HepG2 (cell line): ENCODE results near the gene TLE2. TPM values are rescaled to one million over a fixed set of nuclear protein-coding genes. Genes with fewer than 3 reads are reported as not detected.
A peak's percentile ranks its signal among the peaks of the same experiment; 100 is the strongest.

Experiments
- ATAC-seq: fragments of 200-7000 bp; cut with Tn5 transposase; 3 replicates; pipeline ENCODE4 v1.9.1; 2020; ENCODE audit warnings: mild to moderate bottlenecking, moderate library complexity
- BruUV-seq: library from RNA; stranded (reverse); fragments of 400-500 nt; replicated peaks from 2 replicates; lab custom pipeline; 2021; lab: Mats Ljungman, UMichigan
- CTCF ChIA-PET: fragments of 300-600 bp; formaldehyde crosslinking; extraction: SDS; loops from one replicate; lab custom pipeline; 2021; ENCODE audit warnings: low total read pairs, inconsistent platforms, low intra/inter-chr PET ratio; lab: Yijun Ruan, JAX
- POLR2A ChIA-PET: fragments of 350-600 bp; sonication (Branson Sonifier 250); formaldehyde crosslinking; loops from one replicate; lab custom pipeline; 2020; ENCODE audit warnings: antibody characterized with exemption, inconsistent platforms; lab: Yijun Ruan, JAX
- DNase-seq: peaks from one replicate; pipeline ENCODE4 v3.0.0-alpha.2; 2015; ENCODE audit warnings: low spot score
- FAIRE-seq: peaks from 3 replicates; lab custom pipeline; 2011; peaks lifted over from hg19 to GRCh38; lab: Jason Lieb, UNC
- H2AFZ ChIP-seq: one replicate; pipeline ENCODE4 v1.6.1; 2011; ENCODE audit warnings: low read length, inconsistent platforms
- H3K27ac ChIP-seq: fragments of 300-600 bp; 3 replicates; pipeline ENCODE4 v1.8.0; 2011; ENCODE audit warnings: mixed run types, mild to moderate bottlenecking, mixed read lengths, low read length, inconsistent platforms; ENCODE audit not compliant: insufficient read depth; ENCODE audit errors: extremely low read length
- H3K27me3 ChIP-seq, 2 experiments: fragments of 200-600 bp in 1 of 2; 2 replicates in 1 of 2; 3 replicates in 1 of 2; pipeline versions ENCODE4 v1.6.0 to v1.8.0; 2011; ENCODE audit warnings: low read length in 2 of 2, mild to moderate bottlenecking in 2 of 2, moderate library complexity in 2 of 2, inconsistent platforms in 1 of 2; ENCODE audit not compliant: insufficient read depth in 2 of 2, control insufficient read depth in 1 of 2
- H3K36me3 ChIP-seq, 2 experiments: fragments of 200-600 bp in 1 of 2; replicated peaks in 1 of 2; 2 replicates in 1 of 2; 3 replicates in 1 of 2; pipeline versions ENCODE4 v1.5.1 to v1.8.0; 2011; ENCODE audit warnings: low read length in 2 of 2, inconsistent platforms in 1 of 2; ENCODE audit not compliant: insufficient read depth in 2 of 2, control insufficient read depth in 1 of 2
- H3K4me1 ChIP-seq: 2 replicates; pipeline ENCODE4 v1.5.1; 2012; ENCODE audit warnings: low read length, inconsistent platforms; ENCODE audit not compliant: insufficient read depth
- H3K4me2 ChIP-seq: 2 replicates; pipeline ENCODE4 v1.6.0; 2011; ENCODE audit warnings: low read depth, low read length, inconsistent platforms
- H3K4me3 ChIP-seq, 3 experiments: fragments of 200-600 bp in 1 of 3; sonication (generic), shearing (Covaris generic) in 1 of 3; replicated peaks in 1 of 3; 2 replicates each; pipeline ENCODE4 v1.5.1; 2011 to 2016; ENCODE audit warnings: low read length in 3 of 3, inconsistent platforms in 2 of 3, low read depth in 2 of 3, mild to moderate bottlenecking in 2 of 3, control low read depth in 1 of 3, mixed read lengths in 1 of 3; ENCODE audit not compliant: insufficient read depth in 1 of 3
- H3K79me2 ChIP-seq: one replicate; pipeline ENCODE4 v1.6.1; 2011; ENCODE audit warnings: low read length, inconsistent platforms; ENCODE audit not compliant: insufficient read depth
- H3K9ac ChIP-seq: 2 replicates; pipeline ENCODE4 v1.6.0; 2011; ENCODE audit warnings: mild to moderate bottlenecking, low read depth, low read length, inconsistent platforms; ENCODE audit not compliant: insufficient read depth
- H3K9me3 ChIP-seq: 2 replicates; pipeline ENCODE4 v1.5.1; 2012; ENCODE audit warnings: mild to moderate bottlenecking, low read length
- H4K20me1 ChIP-seq: 2 replicates; pipeline ENCODE4 v1.6.0; 2011; ENCODE audit warnings: inconsistent platforms, mild to moderate bottlenecking, low read length, moderate library complexity; ENCODE audit not compliant: insufficient read depth
- ZNF768 ChIP-seq: sonication (generic); formaldehyde crosslinking; IDR thresholded peaks from 2 replicates; pipeline ENCODE4 v1.4.0; 2020; ENCODE audit warnings: missing genetic modification reagents
- WGBS: methylation state at CpG from one replicate; pipeline ENCODE4 v1.1.6; 2017; ENCODE audit warnings: low lambda C conversion rate; 5-methylcytosine and 5-hydroxymethylcytosine counted together
- in situ Hi-C: cut with HindIII; loops from 2 replicates; pipeline ENCODE4 v1.10.0; 2017; ENCODE audit warnings: low pct_unique_long_range_greater_than_20kb; ENCODE audit not compliant: extremely low pct_ligation_motif_present
- intact Hi-C: fragments of 100-400 bp; cut with micrococcal nuclease; formaldehyde crosslinking; loops from one replicate; pipeline ENCODE4 v1.10.0; 2022; ENCODE audit not compliant: unreplicated experiment
- polyA plus RNA-seq, 8 experiments: library from polyadenylated mRNA; depleted of rRNA in 3 of 8; stranded (reverse) in 7 of 8; unstranded in 1 of 8; fragments of >200 nt; fragmentation: Illumina TruSeq in 4 of 8; extraction: Trizol in 4 of 8; gene quantifications; 2 replicates each; pipeline versions ENCODE4 v1.2.1 to v1.2.3, GENCODE V29; 2011 to 2016; ENCODE audit warnings: low read depth in 4 of 8, missing spikeins in 1 of 8, mixed read lengths in 1 of 8; ENCODE audit not compliant: insufficient read depth in 1 of 8
- total RNA-seq, 5 experiments: library from RNA; depleted of rRNA; stranded (reverse); fragments of >200 nt; fragmentation: Illumina TruSeq; extraction: Trizol; gene quantifications; 2 replicates each; pipeline ENCODE4 v1.2.3, GENCODE V29; 2016; ENCODE audit warnings: low read depth in 1 of 5
- TF ChIP-seq, protein P1 (sequence below): sonication (generic); formaldehyde crosslinking; IDR thresholded peaks from 2 replicates; pipeline ENCODE4 v1.4.0; 2020; ENCODE audit warnings: missing genetic modification reagents, low read depth, mild to moderate bottlenecking, borderline replicate concordance
- TF ChIP-seq, protein P2 (sequence below): fragments of 450-650 bp; IDR thresholded peaks from 2 replicates; pipeline ENCODE4 v1.6.1; 2017; ENCODE audit warnings: mild to moderate bottlenecking

TLE2 gene
- total and polyA plus RNA-seq, 2 of the 13 experiments (the other 11 are each of a cell fraction or from before 2014, with no cell fraction given): 0.07 to 0.81 TPM

DNA sequence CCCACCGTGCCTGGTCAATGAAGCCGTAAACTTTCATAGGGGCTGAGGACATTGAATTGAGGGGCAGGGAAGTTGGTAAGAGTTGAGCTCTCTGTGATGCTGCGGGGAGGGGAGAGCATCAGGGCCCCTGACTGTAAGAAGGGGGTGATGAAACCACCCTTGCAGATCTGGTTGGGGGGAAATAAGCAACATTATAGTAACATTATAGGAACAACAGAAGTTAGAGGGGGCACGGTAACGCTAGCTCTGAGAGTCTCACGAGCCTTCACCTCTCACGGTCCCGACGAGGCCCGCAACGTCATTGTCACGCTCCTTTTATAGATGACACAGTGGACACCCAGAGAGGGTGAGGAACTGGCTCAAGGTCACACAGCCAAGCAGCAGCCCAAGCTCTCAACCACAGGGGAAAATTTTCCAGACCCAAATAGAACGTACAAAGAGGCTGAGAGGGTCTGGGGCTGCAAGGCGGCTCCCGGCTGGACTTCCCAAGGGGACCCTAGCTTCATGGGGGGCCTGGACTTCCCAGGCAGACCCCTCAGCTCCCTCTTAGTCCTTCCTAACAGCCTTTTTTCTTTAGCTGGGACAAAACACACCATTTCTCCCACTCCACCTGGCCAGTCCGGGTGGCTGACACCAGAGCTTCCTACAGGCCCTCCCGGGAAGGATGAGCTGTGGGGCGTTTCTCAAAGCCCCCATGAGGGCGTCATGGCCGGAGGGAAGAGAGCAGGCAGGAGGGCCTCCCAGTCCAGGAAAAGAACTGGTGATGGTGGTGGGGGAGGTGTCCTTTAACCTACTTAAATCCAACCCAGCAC, 29.1 kb upstream of the TLE2 start:
- Histone ChIP-seq H3K9me3 (no peaks in the 10 kb centered on the region), H3K4me3 (no peak overlapping the region), H3K9ac (no peak overlapping the region), H3K4me2 (no peak overlapping the region), H3K79me2 (peaks cover 5% of the 10 kb centered on the region), H3K27ac (no peak overlapping the region), H3K4me1 (peaks cover 15% of the 10 kb centered on the region), H2AFZ (no peak overlapping the region)
- POLR2A ChIA-PET: no interaction called here
- FAIRE-seq: no peak
- 93% methylated on average over 19 of the region's 20 CpGs for WGBS
- in situ Hi-C loops: no loop called here
- no TSS peak for BruUV-seq
- TF ChIP-seq, protein P1, sequence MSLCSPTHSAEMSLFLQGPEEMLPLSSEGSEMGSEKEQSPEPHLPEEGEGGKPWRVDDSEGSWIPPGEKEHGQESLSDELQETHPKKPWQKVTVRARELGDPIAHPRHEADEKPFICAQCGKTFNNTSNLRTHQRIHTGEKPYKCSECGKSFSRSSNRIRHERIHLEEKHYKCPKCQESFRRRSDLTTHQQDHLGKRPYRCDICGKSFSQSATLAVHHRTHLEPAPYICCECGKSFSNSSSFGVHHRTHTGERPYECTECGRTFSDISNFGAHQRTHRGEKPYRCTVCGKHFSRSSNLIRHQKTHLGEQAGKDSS (CRISPR knock-in tag): no peak
- TF ChIP-seq ZNF768 (CRISPR knock-in tag): peak; percentile 97
- TF ChIP-seq, protein P2, sequence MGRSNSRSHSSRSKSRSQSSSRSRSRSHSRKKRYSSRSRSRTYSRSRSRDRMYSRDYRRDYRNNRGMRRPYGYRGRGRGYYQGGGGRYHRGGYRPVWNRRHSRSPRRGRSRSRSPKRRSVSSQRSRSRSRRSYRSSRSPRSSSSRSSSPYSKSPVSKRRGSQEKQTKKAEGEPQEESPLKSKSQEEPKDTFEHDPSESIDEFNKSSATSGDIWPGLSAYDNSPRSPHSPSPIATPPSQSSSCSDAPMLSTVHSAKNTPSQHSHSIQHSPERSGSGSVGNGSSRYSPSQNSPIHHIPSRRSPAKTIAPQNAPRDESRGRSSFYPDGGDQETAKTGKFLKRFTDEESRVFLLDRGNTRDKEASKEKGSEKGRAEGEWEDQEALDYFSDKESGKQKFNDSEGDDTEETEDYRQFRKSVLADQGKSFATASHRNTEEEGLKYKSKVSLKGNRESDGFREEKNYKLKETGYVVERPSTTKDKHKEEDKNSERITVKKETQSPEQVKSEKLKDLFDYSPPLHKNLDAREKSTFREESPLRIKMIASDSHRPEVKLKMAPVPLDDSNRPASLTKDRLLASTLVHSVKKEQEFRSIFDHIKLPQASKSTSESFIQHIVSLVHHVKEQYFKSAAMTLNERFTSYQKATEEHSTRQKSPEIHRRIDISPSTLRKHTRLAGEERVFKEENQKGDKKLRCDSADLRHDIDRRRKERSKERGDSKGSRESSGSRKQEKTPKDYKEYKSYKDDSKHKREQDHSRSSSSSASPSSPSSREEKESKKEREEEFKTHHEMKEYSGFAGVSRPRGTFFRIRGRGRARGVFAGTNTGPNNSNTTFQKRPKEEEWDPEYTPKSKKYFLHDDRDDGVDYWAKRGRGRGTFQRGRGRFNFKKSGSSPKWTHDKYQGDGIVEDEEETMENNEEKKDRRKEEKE: no peak
- TF ChIP-seq, all 625 proteins: peak for 1
- ATAC-seq (no peak), DNase-seq (no peak)
- Histone ChIP-seq H4K20me1 (no peaks in the 10 kb centered on the region), H3K36me3 (peaks cover 12 to 49% of the 10 kb centered on the region in 2 experiments), H3K27me3 (no peaks in the 10 kb centered on the region)
- intact Hi-C loops: no loop called here
- CTCF ChIA-PET: no interaction called here
